ENCODE data around the gene PLEKHN1.
"Not testable (repeated sequence)": the region's sequence is repeated elsewhere in the genome, so short reads cannot be mapped to it uniquely, and the experiment has no call there.

PLEKHN1 gene

GRCh38 chr1:945688-946556, 20.4 kb upstream of the PLEKHN1 start:
- no peak for FAIRE-seq
- no peak for DNase-seq (ENCODE audit: insufficient read length, low spot score)
- TF ChIP-seq TAF1 (IDR thresholded peaks at IDR 0.05; ENCODE audit: low read depth, low read length) = no peak
- no peak for TF ChIP-seq SPI1 (IDR thresholded peaks at IDR 0.05; ENCODE audit: low read depth, low read length)
- TF ChIP-seq POLR2AphosphoS5 (IDR thresholded peaks at IDR 0.05; ENCODE audit: low read depth, low read length) = no peak
- no peak for TF ChIP-seq POU2F2 (IDR thresholded peaks at IDR 0.05; ENCODE audit: low read depth, low read length)
- TF ChIP-seq PAX5 (IDR thresholded peaks at IDR 0.05; ENCODE audit: insufficient read depth, low read length, severe bottlenecking) = no peak
- no peak for TF ChIP-seq POLR2A (IDR thresholded peaks at IDR 0.05; ENCODE audit: low read depth, low read length)

GRCh38 chr1:946811-947210, 19.5 kb upstream of the PLEKHN1 start:
- FAIRE-seq; DNase-seq (ENCODE audit: insufficient read length, low spot score): not testable (repeated sequence)

DNA sequence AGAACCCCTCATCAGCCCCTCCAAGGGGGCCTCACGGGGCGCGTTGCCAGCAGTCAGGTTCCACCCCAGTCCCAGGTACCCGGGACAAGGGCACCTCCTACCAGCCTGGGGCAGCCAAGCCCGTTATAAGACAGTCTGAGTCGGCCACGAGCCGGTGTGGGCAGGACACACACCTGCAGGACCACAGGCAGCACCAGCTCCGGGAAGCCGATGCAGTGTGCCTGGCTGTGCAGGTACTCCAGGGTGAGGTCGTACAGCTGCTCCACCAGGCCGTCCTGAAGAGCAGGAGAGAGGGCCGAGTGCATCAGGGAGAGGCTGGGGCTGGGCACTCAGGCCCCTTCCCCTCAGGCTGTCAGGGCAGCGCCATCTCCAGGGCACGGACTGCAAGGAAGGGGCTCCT, 18.3 kb upstream of the PLEKHN1 start:
- TF ChIP-seq POLR2AphosphoS5 (IDR thresholded peaks at IDR 0.05; ENCODE audit: low read depth, low read length) = no peak
- TF ChIP-seq SPI1 (IDR thresholded peaks at IDR 0.05; ENCODE audit: low read depth, low read length) = no peak
- TF ChIP-seq PAX5 (IDR thresholded peaks at IDR 0.05; ENCODE audit: insufficient read depth, low read length, severe bottlenecking) = no peak
- no peak for TF ChIP-seq POU2F2 (IDR thresholded peaks at IDR 0.05; ENCODE audit: low read depth, low read length)
- TF ChIP-seq POLR2A (IDR thresholded peaks at IDR 0.05; ENCODE audit: low read depth, low read length) = no peak
- TF ChIP-seq TAF1 (IDR thresholded peaks at IDR 0.05; ENCODE audit: low read depth, low read length) = no peak

DNA sequence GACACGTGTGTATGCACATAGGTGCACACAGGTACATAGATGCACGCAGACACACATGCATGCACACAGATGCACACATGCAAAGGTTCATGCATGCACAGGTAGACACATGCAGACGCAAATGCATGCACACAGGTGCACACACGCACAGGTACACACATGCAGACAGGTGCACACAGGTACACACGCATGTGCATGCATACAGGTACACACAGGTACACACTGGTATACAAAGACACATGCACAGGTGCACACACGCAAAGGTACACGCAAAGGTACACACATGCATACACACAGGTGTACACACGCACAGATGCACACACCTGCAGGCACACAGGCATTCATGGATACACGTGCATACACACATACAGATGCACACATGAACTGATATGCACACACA, 16.0 kb upstream of the PLEKHN1 start:
- no peak for FAIRE-seq
- TF ChIP-seq TAF1 (IDR thresholded peaks at IDR 0.05; ENCODE audit: low read depth, low read length) = no peak
- TF ChIP-seq PAX5 (IDR thresholded peaks at IDR 0.05; ENCODE audit: insufficient read depth, low read length, severe bottlenecking) = no peak
- no peak; the same call in 1 of the 2 replicates for TF ChIP-seq POLR2AphosphoS5 (IDR thresholded peaks at IDR 0.05; ENCODE audit: low read depth, low read length)
- TF ChIP-seq POU2F2 (IDR thresholded peaks at IDR 0.05; ENCODE audit: low read depth, low read length) = no peak
- TF ChIP-seq SPI1 (IDR thresholded peaks at IDR 0.05; ENCODE audit: low read depth, low read length) = no peak
- TF ChIP-seq POLR2A (IDR thresholded peaks at IDR 0.05; ENCODE audit: low read depth, low read length) = no peak
- no peak for DNase-seq (ENCODE audit: insufficient read length, low spot score)

More for the DNA sequence above, 18.3 kb upstream of the PLEKHN1 start:
- DNase-seq (ENCODE audit: insufficient read length, low spot score) = no peak
- FAIRE-seq = no peak

DNA sequence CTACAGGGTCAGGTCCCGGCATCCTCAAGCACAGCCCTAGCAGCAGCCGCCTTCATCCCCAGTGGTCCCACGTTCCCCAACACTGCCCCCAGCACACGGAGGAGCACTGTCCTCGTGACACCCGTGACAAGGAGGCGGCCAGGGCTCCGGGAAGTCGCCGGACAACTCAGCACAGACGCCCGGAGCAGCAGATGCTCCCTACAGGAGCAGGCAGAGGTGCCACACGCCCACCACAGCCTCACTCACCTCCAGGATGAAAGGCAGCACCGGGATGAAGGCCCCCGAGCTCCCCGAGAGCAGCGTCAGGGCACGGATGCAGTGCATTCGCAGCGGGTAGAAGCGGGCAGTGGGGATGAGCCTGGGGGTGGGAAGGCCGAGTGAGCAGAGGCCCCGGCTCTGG, 15.4 kb upstream of the PLEKHN1 start:
- FAIRE-seq (no peak), DNase-seq (ENCODE audit: insufficient read length, low spot score) (no peak)
- TF ChIP-seq POLR2AphosphoS5 (IDR thresholded peaks at IDR 0.05; ENCODE audit: low read depth, low read length) = no peak
- TF ChIP-seq SPI1 (IDR thresholded peaks at IDR 0.05; ENCODE audit: low read depth, low read length) = no peak
- no peak for TF ChIP-seq POLR2A (IDR thresholded peaks at IDR 0.05; ENCODE audit: low read depth, low read length)
- no peak for TF ChIP-seq TAF1 (IDR thresholded peaks at IDR 0.05; ENCODE audit: low read depth, low read length)
- TF ChIP-seq POU2F2 (IDR thresholded peaks at IDR 0.05; ENCODE audit: low read depth, low read length) = no peak
- no peak for TF ChIP-seq PAX5 (IDR thresholded peaks at IDR 0.05; ENCODE audit: insufficient read depth, low read length, severe bottlenecking)

DNA sequence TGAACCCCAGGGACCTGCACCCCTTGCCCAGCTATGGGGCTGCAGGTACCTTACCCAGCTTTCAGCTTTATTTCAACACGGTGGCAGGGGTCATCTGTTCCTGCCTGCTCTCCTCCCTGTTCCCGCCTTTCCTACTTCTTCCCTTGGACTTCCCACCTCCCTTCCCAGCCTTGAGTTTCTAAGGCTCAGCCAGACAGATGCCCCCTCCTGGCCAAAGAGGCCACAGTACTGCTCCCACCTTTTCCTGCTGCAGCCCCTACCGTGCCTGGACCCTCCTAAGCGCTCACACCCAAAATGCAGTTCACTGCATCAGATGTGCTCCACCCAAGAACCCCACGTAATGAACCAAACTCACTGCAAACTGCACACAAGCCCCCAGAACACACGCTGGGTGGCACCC, 14.9 kb upstream of the PLEKHN1 start:
- no peak for FAIRE-seq
- DNase-seq (ENCODE audit: insufficient read length, low spot score) = no peak
- TF ChIP-seq POLR2A (IDR thresholded peaks at IDR 0.05; ENCODE audit: low read depth, low read length) (no peak), SPI1 (IDR thresholded peaks at IDR 0.05; ENCODE audit: low read depth, low read length) (no peak), POLR2AphosphoS5 (IDR thresholded peaks at IDR 0.05; ENCODE audit: low read depth, low read length) (no peak), POU2F2 (IDR thresholded peaks at IDR 0.05; ENCODE audit: low read depth, low read length) (no peak), TAF1 (IDR thresholded peaks at IDR 0.05; ENCODE audit: low read depth, low read length) (no peak), PAX5 (IDR thresholded peaks at IDR 0.05; ENCODE audit: insufficient read depth, low read length, severe bottlenecking) (no peak)

DNA sequence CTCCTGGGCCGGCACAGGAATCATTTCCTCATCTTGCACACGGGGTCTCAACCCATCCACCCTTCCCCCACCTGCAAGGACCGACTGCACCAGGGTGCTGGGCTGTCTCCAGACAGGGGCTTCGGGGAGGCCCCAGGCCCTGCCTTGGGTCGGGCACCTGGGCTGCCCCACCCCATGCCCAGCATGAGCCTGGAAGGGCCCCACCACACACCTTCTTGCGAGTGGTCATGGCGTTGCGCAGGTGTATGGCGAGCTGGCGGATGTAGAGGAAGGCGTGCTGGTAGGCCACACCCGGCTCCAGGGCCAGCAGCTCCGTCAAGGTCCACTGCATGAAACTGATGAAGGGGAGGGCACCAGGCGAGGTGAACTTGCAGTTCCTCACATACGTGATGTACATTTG, 14.1 kb upstream of the PLEKHN1 start:
- FAIRE-seq (no peak), DNase-seq (ENCODE audit: insufficient read length, low spot score) (no peak)
- TF ChIP-seq TAF1 (IDR thresholded peaks at IDR 0.05; ENCODE audit: low read depth, low read length) = no peak
- no peak for TF ChIP-seq POLR2A (IDR thresholded peaks at IDR 0.05; ENCODE audit: low read depth, low read length)
- no peak for TF ChIP-seq POU2F2 (IDR thresholded peaks at IDR 0.05; ENCODE audit: low read depth, low read length)
- TF ChIP-seq SPI1 (IDR thresholded peaks at IDR 0.05; ENCODE audit: low read depth, low read length) = no peak
- TF ChIP-seq POLR2AphosphoS5 (IDR thresholded peaks at IDR 0.05; ENCODE audit: low read depth, low read length) = no peak
- TF ChIP-seq PAX5 (IDR thresholded peaks at IDR 0.05; ENCODE audit: insufficient read depth, low read length, severe bottlenecking) = no peak

DNA sequence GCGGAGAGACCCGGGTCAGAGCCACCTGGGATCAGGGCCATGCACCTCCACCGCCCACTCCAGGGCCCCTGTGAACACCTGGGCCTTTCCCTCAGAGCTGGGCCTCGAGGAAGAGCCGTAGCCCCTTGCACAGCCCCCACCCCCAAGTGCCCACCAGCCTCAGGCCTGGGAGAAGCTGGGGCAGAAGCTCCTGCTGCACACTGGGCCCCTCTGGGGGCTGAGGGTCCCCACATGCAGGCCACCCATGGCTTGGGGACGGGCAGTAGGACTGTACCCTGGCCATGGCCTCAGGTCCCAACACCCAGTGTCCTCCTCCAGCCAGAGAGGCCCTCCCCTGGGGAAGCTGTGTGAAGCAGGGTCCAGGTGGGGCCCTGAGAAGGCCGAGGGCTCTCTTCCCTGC, 13.7 kb upstream of the PLEKHN1 start:
- FAIRE-seq (no peak), DNase-seq (ENCODE audit: insufficient read length, low spot score) (no peak)
- TF ChIP-seq PAX5 (IDR thresholded peaks at IDR 0.05; ENCODE audit: insufficient read depth, low read length, severe bottlenecking) = no peak
- no peak for TF ChIP-seq POU2F2 (IDR thresholded peaks at IDR 0.05; ENCODE audit: low read depth, low read length)
- no peak for TF ChIP-seq POLR2A (IDR thresholded peaks at IDR 0.05; ENCODE audit: low read depth, low read length)
- TF ChIP-seq TAF1 (IDR thresholded peaks at IDR 0.05; ENCODE audit: low read depth, low read length) = no peak
- TF ChIP-seq SPI1 (IDR thresholded peaks at IDR 0.05; ENCODE audit: low read depth, low read length) = no peak
- TF ChIP-seq POLR2AphosphoS5 (IDR thresholded peaks at IDR 0.05; ENCODE audit: low read depth, low read length) = no peak

GRCh38 chr1:953524-954320, 12.6 kb upstream of the PLEKHN1 start:
- no peak for FAIRE-seq
- no peak for TF ChIP-seq PAX5 (IDR thresholded peaks at IDR 0.05; ENCODE audit: insufficient read depth, low read length, severe bottlenecking)
- DNase-seq (ENCODE audit: insufficient read length, low spot score) = no peak
